Caki2 (cell line): Measurements from ENCODE around the gene LHFPL3. TPM values are rescaled to one million over a fixed set of nuclear protein-coding genes. Genes with fewer than 3 reads are reported as not detected.
"Not testable (repeated sequence)": the region's sequence is repeated elsewhere in the genome, so short reads cannot be mapped to it uniquely, and the experiment has no call there.

ENCODE experiments used
- DNase-seq: peaks from one replicate; pipeline ENCODE4 v3.0.0-alpha.2; 2015; ENCODE audit warnings: low read depth
- in situ Hi-C: cut with HindIII; loops from 2 replicates; pipeline ENCODE4 v1.10.0; 2016; ENCODE audit warnings: low sequenced_read_pairs, low pct_unique_long_range_greater_than_20kb, mixed read lengths
- total RNA-seq: library from RNA; depleted of rRNA; stranded (reverse); fragments of >200 nt; shearing (Covaris generic); gene quantifications from 2 replicates; pipeline ENCODE4 v1.2.3, GENCODE V29; 2014; ENCODE audit warnings: low replicate concordance

Gene LHFPL3
- total RNA-seq, 1 experiment from 2014 or later: not detected

DNA sequence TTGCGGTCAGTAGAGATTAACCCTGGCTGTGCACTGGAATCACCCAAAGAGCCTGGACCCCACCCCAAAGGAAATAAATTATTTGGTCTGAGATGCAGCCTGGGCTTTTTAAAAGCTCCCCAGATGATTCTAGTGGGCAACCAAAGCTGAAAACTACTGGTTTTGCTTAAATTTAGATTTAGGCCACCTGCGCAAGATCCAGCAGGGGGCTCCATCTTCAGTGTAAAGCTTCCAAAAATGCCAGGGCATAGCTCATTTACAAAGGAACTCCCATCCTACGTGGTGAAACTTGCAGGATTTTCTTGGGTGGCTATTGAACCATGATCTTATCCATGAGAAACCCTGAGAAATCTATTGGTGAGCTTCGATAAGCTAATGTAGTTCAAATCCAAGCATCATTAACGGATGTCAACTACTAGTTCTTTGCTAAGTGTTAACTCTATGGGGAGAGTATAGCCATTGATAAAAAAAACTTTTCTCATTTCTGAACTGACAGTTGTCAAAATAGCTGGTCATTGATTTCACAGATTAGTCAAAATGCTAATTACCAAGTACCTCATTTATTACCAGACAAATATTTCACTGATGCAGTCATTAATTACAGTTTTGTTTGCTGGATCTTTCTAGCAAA, 315.3 kb downstream of the LHFPL3 start:
- in situ Hi-C loops: no loop called here
- DNase-seq: no peak

DNA sequence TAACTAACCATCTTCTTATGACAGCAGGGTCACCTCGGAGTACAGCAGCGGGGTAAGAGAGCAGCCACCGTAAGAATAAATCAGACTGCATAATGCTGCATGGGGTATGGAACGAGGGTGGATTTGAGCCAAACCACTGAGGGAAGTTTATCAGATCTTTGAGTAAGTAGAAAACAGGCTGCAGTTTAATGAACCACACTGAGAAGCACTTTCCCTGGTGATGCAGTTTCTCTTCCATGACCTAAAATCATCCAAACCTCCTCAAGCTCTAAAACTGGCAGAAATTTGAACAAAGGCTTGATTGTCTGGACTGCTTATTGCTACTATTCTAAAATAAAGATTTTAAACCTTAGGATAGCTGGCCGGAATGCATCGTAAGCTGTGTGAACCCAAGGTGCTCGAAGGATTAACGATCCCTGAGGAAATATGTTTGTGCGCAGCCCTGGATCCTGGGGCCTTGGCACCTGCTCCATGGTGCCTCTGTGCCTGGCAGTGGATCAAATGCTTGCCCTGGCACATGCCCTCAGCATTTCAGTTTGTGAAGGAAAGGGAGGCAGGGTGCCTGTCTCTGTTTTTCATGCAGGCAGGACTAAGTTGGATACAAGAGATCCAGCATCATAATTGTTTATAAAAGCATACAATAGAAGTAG, 322.7 kb downstream of the LHFPL3 start:
- no peak for DNase-seq
- in situ Hi-C loops: no loop called here

- in situ Hi-C loops: no loop called here
Observed at GRCh38 chr7:104652434-104652833, 324.0 kb downstream of the LHFPL3 start.

GRCh38 chr7:104652865-104653264, 324.5 kb downstream of the LHFPL3 start:
- DNase-seq: no peak
- in situ Hi-C loops: no loop called here

More at GRCh38 chr7:104652434-104652833, 324.0 kb downstream of the LHFPL3 start:
- no peak for DNase-seq

- no peak for DNase-seq
- in situ Hi-C loops: no loop called here
Observed at GRCh38 chr7:104653825-104654401, 325.5 kb downstream of the LHFPL3 start.

DNA sequence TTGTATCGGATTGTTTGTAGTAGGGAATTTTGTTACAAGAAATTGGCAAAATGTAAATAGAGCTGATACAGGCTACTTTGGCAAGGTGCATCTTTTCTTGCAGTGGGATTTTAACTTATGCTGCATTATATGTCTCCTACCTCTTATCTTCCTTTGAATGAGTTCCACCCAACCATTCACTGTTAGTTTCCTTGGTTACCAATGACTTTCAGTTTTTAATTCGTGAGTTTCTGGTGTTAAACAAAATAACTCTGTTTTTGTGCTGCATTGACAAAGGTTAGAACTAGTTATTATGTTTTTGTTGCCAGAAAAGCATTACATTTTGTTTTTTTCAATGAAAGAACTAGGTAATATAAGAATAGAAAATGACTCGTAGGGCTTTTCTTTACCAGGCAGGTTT, 327.2 kb downstream of the LHFPL3 start:
- in situ Hi-C loops: no loop called here
- DNase-seq: no peak

GRCh38 chr7:104656467-104656866, 328.1 kb downstream of the LHFPL3 start:
- no peak for DNase-seq
- in situ Hi-C loops: no loop called here

- in situ Hi-C loops: no loop called here
- no peak for DNase-seq
Observed at GRCh38 chr7:104657134-104657533, 328.7 kb downstream of the LHFPL3 start.

DNA sequence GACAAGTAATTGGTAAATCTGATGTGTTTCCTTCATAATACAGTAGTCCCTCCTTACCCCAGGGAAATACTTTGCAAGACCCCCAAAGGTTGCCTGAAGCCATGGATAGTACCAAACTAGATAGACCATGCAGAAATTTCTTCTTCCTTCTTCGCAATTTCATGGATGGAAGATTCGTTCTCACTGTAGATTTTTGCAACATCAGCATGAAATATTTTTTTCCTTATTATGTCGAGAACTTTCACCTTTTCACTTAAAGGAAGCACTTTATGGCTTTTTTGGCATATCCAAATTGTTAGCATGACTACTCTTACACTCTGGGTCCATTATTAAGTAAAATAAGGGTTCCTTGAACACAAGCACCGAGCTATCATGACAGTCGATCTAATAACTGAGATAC, 333.2 kb downstream of the LHFPL3 start:
- in situ Hi-C loops: no loop called here
- DNase-seq: no peak

GRCh38 chr7:104664648-104665047, 336.2 kb downstream of the LHFPL3 start:
- no peak for DNase-seq
- in situ Hi-C loops: no loop called here

DNA sequence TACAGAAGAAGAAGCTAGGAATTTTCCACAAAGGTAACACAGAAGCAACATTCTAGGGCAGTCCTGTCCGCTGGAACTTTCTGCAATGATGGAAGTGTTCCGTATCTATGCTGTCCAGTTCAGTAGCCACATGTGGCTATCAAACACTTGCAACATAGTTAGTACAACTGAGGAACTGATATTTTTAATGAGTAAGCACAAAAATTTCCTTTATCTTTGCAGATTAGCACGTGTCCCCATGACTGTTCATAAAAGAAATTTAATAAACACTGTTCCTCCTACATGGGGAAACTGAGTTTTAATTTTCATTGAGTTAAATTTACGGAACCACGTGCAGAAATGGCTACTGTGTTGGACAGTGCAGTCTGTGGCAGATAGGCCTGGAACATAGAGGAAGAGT, 349.2 kb downstream of the LHFPL3 start:
- no peak for DNase-seq
- in situ Hi-C loops: no loop called here

DNA sequence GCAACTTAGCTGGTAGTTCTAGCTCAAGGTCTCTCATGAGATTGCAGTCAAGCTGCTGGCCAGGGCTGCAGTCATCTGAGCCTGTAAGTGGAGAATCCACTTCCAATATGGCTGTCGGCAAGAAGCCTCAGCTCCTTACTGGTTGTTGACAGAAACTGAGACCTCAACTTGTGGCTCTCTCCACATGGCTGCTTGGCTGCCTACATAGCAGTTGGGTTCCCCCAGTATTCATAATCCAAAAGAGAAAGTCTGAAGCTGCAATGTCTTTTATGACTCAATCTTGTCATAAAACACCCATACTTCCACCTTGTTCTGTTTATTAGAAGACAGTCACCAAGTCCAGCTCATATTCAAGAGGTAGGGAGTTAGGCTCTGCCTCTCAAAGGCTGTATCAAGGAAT, 350.7 kb downstream of the LHFPL3 start:
- DNase-seq: no peak
- in situ Hi-C loops: no loop called here

GRCh38 chr7:104686286-104686685, 357.9 kb downstream of the LHFPL3 start:
- DNase-seq: no peak
- in situ Hi-C loops: no loop called here

GRCh38 chr7:104694710-104695109, 366.3 kb downstream of the LHFPL3 start:
- DNase-seq: no peak
- in situ Hi-C loops: no loop called here

DNA sequence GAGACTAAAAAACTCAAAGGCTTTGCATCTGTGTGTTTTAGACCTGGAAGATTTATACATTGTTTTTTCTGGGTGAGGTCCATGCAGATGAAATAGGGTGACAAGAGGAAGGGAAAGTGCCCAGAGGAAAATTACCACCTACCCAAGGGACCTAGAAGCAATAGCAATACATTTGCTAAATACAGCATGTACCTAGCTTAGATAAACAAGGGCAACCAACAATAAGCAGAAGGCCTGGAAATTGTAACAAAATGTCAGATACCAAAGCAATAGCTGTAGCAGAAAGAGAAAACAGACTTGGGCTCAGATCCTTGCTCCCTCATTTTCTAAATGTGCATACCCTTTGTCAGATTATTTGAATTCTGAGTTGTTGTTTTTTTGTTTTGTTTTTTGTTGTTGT, 367.2 kb downstream of the LHFPL3 start:
- no peak for DNase-seq
- in situ Hi-C loops: no loop called here

GRCh38 chr7:104700336-104700735, 371.9 kb downstream of the LHFPL3 start:
- in situ Hi-C loops: no loop called here
- no peak for DNase-seq

GRCh38 chr7:104721027-104721426, 392.6 kb downstream of the LHFPL3 start:
- in situ Hi-C loops, DNase-seq: not testable (repeated sequence)

- in situ Hi-C loops: no loop called here
- DNase-seq: no peak
Observed at GRCh38 chr7:104723001-104723400, 394.6 kb downstream of the LHFPL3 start.

GRCh38 chr7:104758504-104758903, 430.1 kb downstream of the LHFPL3 start:
- no peak for DNase-seq
- in situ Hi-C loops: no loop called here

GRCh38 chr7:104761892-104762291, 433.5 kb downstream of the LHFPL3 start:
- no peak for DNase-seq
- in situ Hi-C loops: no loop called here
